Progenitor cell of endocrine pancreas (in vitro differentiated cells): ENCODE data around the gene TMEFF1. TPM values are rescaled to one million over a fixed set of nuclear protein-coding genes. Genes with fewer than 3 reads are reported as not detected.

Source experiments
- DNase-seq: peaks from one replicate; pipeline ENCODE4 v3.0.0; 2021; ENCODE audit warnings: low spot score; ENCODE audit not compliant: unreplicated experiment
- H3K27ac Mint-ChIP-seq: 2 replicates; pipeline ENCODE4 v1.8.0; 2021; ENCODE audit warnings: mild to moderate bottlenecking, moderate library complexity, mixed read lengths
- H3K27me3 Mint-ChIP-seq: 2 replicates; pipeline ENCODE4 v1.8.0; 2021; ENCODE audit warnings: mixed read lengths
- H3K36me3 Mint-ChIP-seq: 2 replicates; pipeline ENCODE4 v1.8.0; 2022; ENCODE audit warnings: mixed read lengths; ENCODE audit not compliant: insufficient read depth
- H3K4me1 Mint-ChIP-seq: 2 replicates; pipeline ENCODE4 v1.8.0; 2021; ENCODE audit warnings: low read depth, mixed read lengths
- H3K4me3 Mint-ChIP-seq: 2 replicates; pipeline ENCODE4 v1.8.0; 2021; ENCODE audit warnings: low read depth, mild to moderate bottlenecking, moderate library complexity, mixed read lengths
- H3K9me3 Mint-ChIP-seq: 2 replicates; pipeline ENCODE4 v1.8.0; 2021; ENCODE audit warnings: low read depth, mixed read lengths
- CTCF ChIP-seq: fragments of 200-600 bp; sonication (generic); IDR thresholded peaks from one replicate; pipeline ENCODE4 v1.5.0; 2021; ENCODE audit warnings: antibody characterized with exemption, mild to moderate bottlenecking; ENCODE audit not compliant: unreplicated experiment
- total RNA-seq: library from RNA; stranded (reverse); gene quantifications from 2 replicates; pipeline ENCODE4 v1.2.1, GENCODE V29; 2021

TMEFF1 gene
- total RNA-seq, 1 donor from 2014 or later = 78.1 TPM

GRCh38 chr9:100449420-100449819 is 23.5 kb upstream of the TMEFF1 start:
- DNase-seq = no peak
- H3K9me3 Mint-ChIP-seq = no peaks in the 10 kb centered on the region
- H3K36me3 Mint-ChIP-seq = peaks cover 32% of the 10 kb centered on the region
- peaks cover 2% of the 10 kb centered on the region for H3K4me1 Mint-ChIP-seq
- peak overlapping the region; percentile 42 for H3K27ac Mint-ChIP-seq
- H3K27me3 Mint-ChIP-seq = no peaks in the 10 kb centered on the region
- no peak for TF ChIP-seq CTCF
- no peak overlapping the region for H3K4me3 Mint-ChIP-seq

GRCh38 chr9:100452894-100453293 is 20.1 kb upstream of the TMEFF1 start:
- Mint-ChIP-seq H3K4me1 (peaks cover 4% of the 10 kb centered on the region), H3K9me3 (no peaks in the 10 kb centered on the region), H3K27ac (no peak overlapping the region), H3K36me3 (peaks cover 26% of the 10 kb centered on the region), H3K27me3 (no peaks in the 10 kb centered on the region), H3K4me3 (no peak overlapping the region)
- TF ChIP-seq CTCF = no peak
- no peak for DNase-seq

DNA sequence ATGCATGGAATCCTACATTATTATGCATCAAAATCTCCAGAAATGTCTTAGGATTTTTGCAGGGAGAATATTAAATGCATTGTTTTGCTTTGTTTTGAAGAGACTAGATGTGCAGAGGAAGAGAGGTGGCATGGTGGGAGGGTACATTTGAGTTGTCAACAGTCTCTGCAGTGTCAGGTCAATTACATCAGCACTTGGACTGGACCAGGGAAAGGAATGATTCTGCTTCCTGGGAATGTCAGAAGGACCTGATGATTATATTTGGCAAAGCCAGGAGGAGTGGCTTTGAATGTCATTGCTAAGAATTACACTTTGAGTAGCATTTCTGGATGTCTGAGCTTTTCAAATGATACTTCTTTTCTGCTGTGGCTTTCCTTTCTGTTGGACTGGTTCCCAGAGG is 17.5 kb upstream of the TMEFF1 start:
- TF ChIP-seq CTCF = no peak
- no peak for DNase-seq
- Mint-ChIP-seq H3K27ac (no peak overlapping the region), H3K4me1 (peaks cover 7% of the 10 kb centered on the region), H3K27me3 (no peaks in the 10 kb centered on the region), H3K4me3 (no peak overlapping the region), H3K9me3 (no peaks in the 10 kb centered on the region), H3K36me3 (peaks cover 25% of the 10 kb centered on the region)

DNA sequence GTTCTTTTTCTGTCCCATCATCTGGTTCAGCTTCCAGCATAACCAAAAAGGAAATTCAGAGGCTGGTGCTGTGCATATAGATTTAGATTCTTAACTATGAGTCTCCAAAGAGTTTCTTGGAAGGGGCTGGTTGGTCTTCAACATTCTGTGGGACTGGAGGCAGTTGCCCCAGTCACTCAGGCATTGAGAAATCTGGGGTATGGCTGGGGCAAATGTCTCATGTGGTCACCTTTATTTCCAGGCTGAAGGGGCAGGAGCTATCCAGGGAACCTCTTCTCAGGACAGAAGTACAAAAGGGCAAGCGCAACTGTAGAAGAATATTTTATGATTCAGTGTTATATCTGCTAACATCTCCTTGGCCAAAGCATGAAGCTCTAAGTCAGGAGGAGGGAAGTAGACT is 15.4 kb upstream of the TMEFF1 start:
- Mint-ChIP-seq H3K4me1 (peaks cover 7% of the 10 kb centered on the region), H3K4me3 (no peak overlapping the region), H3K36me3 (peaks cover 15% of the 10 kb centered on the region), H3K27ac (no peak overlapping the region), H3K9me3 (no peaks in the 10 kb centered on the region), H3K27me3 (no peaks in the 10 kb centered on the region)
- no peak for TF ChIP-seq CTCF
- no peak for DNase-seq

DNA sequence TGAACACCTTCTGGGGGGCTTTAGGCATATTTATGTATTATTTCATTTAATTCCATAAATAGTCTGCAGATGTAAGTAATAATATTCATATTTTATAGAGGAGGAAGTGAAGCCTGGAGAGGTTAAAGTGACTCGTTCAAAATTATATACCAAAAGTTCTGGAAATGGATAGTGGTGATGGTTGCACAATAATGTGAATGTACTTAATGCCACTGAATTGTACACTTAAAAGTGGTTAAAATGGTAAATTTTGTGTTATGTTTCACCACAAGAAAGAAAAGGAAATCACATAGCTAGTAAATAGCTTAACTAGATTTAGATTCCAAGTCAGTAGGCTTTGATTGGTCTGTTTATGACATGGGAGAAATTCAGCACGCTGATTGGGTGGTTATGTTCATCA is 13.0 kb upstream of the TMEFF1 start:
- Mint-ChIP-seq H3K36me3 (peaks cover 3% of the 10 kb centered on the region), H3K4me1 (peaks cover 7% of the 10 kb centered on the region), H3K27ac (no peak overlapping the region), H3K4me3 (no peak overlapping the region), H3K9me3 (no peaks in the 10 kb centered on the region), H3K27me3 (no peaks in the 10 kb centered on the region)
- no peak for DNase-seq
- no peak for TF ChIP-seq CTCF
